Cardiac septum (tissue), 1 donor: Measurements from ENCODE around the gene LCT. TPM values are rescaled to one million over a fixed set of nuclear protein-coding genes. Genes with fewer than 3 reads are reported as not detected.
A peak's percentile ranks its signal among the peaks of the same experiment; 100 is the strongest.
"Not testable (repeated sequence)": the region's sequence is repeated elsewhere in the genome, so short reads cannot be mapped to it uniquely, and the experiment has no call there.

Experiments
- DNase-seq: peaks from one replicate; pipeline ENCODE4 v3.0.0-alpha.2; 2020; ENCODE audit warnings: low spot score
- intact Hi-C: fragments of 100-400 bp; cut with DNase I; formaldehyde crosslinking; loops from one replicate; pipeline ENCODE4 v1.14.0; 2022
- total RNA-seq: library from RNA; stranded (reverse); fragmentation: NEBNext Ultra II Directional; extraction: Animal tissue kit (Norgen Biotek cat#: 25700); gene quantifications from one replicate; pipeline ENCODE4 v1.2.1, GENCODE V29; 2021
- donor health status: DM: no; HTN: no; CAD: no.

Gene LCT
- total RNA-seq, 1 donor from 2014 or later, result not detected

DNA sequence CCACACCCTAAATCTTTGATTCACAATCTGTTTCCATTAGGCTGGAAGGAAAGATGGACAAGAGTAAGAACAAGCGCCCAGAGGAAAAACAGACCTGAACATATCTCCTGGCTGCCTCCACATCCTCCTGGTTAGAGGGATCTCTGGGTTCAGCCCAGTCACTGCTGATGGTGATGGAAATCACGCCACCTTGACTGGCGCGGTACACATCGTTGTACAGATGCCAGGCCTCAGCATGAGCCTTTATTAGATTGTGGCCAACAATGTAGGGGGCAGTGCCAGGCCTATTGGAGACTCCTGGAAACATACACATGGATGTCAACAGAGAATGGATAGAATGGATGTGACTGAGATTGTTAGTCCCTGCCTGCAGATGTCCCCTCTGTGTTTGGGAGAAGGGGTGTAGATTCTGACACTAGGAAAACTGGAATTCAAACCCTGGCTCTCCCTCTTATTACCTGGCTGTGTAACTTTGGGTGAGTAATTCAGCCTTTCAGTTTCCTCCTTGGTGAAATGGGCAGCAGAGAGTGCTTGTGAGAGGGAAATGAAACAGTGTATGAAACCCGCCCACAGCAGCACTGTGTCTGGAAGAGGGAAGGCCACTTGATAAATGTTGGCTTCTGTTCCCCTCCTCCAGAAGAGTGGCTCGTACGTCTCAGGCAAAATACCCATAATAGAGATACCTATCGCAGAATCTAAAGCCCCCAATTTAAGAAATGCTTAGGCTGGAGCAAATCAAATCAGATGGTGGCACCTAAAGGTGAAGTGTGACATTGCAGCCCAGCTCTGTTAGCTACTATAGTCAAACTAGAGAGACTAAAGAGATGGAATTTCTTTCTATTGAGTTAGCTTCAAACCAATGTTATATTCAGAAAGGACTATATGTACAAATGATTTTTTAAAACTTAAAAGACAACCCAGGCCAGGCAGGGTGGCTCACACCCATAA lies 36.2 kb downstream of the LCT start:
- intact Hi-C loops, result no loop called here
- no peak for DNase-seq

GRCh38 chr2:135799738-135800137 lies 37.2 kb downstream of the LCT start:
- DNase-seq, result no peak
- intact Hi-C loops, result no loop called here

- intact Hi-C loops, result no loop called here
- DNase-seq, result no peak
Observed at GRCh38 chr2:135798762-135799161, 38.2 kb downstream of the LCT start.

GRCh38 chr2:135798275-135798705 lies 38.7 kb downstream of the LCT start:
- intact Hi-C loops, result no loop called here
- no peak for DNase-seq

- intact Hi-C loops, result no loop called here
- peak; percentile 89 for DNase-seq
Observed at GRCh38 chr2:135797497-135798274, 39.3 kb downstream of the LCT start.

GRCh38 chr2:135796606-135797005 lies 40.4 kb downstream of the LCT start:
- DNase-seq, result no peak
- intact Hi-C loops, result no loop called here

- intact Hi-C loops, DNase-seq: not testable (repeated sequence)
Observed at GRCh38 chr2:135795641-135796040, 41.3 kb downstream of the LCT start.

DNA sequence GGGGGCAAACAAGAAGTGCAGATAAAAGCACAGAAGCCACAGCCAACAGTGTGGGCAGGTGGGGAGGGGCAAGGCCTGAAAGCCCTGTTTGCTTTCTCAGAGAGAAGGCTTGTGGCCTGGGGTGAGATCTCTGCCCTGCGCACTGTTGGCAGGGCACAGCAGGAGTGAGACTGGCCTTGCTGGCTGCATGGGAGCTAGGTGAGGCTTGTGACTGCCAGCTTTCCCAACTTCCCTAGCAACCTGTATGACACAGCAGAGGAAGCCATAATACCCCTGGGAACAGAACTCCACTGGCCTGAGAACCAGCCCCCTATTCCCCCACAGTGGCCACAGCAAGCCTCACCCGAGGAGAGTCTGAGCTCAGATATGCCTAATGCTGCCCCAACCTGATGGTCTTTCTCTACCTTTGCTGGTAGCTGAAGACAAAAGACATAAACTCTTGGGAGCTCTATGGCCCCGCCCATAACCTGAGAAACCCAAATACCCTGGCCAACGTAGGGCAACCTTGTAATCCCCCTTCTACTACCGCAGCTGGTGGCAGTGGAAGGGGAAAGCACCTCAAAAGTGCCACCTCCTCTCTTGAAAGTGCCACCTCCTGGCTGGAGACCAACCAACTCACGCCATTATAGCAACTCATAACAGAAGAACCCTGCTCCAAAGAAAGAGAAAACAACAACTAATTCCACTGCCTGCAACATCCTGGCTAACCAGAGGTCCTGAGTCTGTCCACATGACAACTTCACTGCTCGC lies 44.4 kb downstream of the LCT start:
- no peak for DNase-seq
- intact Hi-C loops, result no loop called here

DNA sequence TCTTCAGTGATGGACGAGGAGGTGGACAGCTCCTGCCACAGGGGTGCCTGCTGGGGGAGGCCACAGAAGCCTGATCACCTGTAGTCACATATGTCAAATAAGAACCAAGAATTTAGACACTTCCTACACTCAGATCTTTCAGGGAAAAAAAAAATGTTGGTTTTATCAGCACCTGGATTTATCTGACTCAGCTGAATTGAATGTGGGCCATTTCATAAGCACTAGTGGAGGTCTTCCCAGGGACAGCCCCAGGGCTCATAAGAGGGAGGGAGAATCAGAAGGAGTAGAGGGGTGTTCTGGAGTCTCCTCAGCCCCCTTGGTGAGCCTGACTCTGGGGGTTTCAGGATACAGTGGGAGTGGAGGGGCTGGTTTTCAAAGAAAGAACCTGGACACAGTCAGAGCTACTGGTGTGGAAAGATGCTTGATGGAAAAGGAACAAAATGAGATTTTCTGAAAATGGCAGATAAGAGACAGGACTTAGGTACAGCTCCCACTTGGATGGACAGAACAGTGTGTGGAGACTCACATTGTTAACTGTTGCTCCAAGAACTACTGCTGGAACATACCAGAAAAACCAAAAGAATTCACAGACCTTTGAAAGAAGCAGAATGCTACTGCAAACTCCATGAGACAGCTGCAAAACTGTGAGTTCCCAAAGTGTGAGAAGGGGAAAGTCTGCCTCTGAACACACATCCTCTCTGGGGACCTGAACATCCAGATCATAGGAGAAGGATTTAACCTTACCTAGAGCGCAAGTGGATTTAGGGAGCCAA lies 45.4 kb downstream of the LCT start:
- no peak for DNase-seq
- intact Hi-C loops, result no loop called here

GRCh38 chr2:135790423-135790822 lies 46.6 kb downstream of the LCT start:
- intact Hi-C loops, result no loop called here
- no peak for DNase-seq

- intact Hi-C loops, result no loop called here
- no peak for DNase-seq
Observed at GRCh38 chr2:135786823-135787222, 50.2 kb downstream of the LCT start.

- intact Hi-C loops, result no loop called here
- DNase-seq, result no peak
Observed at GRCh38 chr2:135785032-135785431, 52.0 kb downstream of the LCT start.

GRCh38 chr2:135783439-135783838 lies 53.5 kb downstream of the LCT start:
- intact Hi-C loops, result no loop called here
- no peak for DNase-seq

DNA sequence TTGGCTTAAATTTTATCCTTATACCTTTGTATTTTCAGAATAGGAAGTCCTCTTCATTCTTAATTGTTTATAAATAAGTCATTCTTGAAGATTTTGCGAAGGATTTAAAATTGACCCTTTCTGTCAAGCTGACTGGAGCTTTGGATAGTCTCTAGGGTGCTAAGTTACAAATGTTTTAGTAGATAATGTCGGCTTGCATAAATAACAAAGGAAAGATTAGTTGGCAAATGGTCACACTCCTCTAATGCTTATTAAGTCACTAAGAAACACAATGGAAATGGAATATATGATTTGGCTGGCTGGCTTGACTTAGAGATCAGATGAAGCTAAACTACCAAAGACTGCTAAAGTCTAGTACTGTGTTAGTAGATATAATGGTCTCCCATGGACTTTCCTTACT lies 54.8 kb downstream of the LCT start:
- intact Hi-C loops, result no loop called here
- no peak for DNase-seq

GRCh38 chr2:135776367-135776766 lies 60.6 kb downstream of the LCT start:
- intact Hi-C loops, result no loop called here
- DNase-seq, result no peak

DNA sequence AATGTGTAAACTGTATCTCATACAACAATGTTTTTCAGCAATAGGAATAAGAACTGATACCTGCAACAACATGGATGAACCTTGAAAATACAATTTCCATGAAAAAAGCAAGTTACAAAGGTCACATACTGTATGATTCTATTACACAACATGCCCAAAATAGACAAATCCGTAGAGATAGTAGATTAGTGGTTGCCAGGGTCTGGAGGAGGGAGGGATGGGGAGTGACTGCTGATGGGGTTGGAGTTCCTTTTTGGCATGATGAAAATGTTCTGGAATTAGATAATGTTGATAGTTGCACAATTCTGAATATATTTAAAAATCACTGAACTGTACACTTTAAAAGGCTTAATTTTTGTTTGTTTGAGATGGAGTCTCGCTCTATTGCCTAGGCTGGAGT lies 61.6 kb downstream of the LCT start:
- intact Hi-C loops, result no loop called here
- DNase-seq, result no peak

- DNase-seq, result no peak
- intact Hi-C loops, result no loop called here
Observed at GRCh38 chr2:135773917-135774316, 63.1 kb downstream of the LCT start.

DNA sequence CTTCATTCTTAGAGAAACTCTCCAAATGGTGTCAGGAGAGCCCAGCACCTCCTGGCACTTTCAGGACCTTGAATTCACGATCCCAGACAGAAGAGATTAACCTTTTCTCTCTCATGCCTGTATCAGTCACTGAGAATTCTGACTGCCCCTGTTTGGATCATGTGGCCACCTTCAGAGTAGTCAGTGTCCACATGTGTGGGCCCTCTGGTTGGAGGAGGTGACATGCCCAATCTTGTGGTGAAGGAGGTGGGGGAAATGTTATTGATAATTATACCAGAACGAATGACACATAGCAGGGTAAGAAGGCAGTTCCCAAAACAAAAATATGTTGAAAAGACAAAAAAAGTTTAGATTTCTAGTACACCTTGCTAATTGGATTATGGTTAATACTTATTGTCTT lies 63.7 kb downstream of the LCT start:
- DNase-seq, result no peak
- intact Hi-C loops, result no loop called here

DNA sequence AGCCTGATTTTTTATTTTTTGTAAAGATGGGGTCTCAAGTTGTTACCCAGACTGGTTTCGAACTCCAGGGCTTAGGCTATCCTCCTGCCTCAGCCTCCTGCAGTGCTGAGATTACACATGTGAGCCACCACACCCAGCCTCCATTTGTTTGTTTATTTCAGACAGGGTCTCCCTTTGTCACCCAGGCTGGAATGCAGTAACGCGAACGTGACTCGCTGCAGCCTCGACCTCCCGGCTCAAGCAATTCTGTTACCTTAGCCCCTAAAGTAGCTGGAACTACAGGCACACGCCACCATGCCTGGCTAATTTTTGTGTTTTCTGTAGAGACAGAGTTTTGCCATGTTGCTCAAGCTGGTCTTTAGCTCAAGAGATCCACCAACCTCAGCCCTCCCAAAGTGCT lies 68.1 kb downstream of the LCT start:
- intact Hi-C loops, result no loop called here
- DNase-seq, result no peak
